Loucy (cell line): ENCODE data around the gene DEFB119.

Experiments used
- EZH2phosphoT487 ChIP-seq: fragments of 200-600 bp; IDR thresholded peaks from 2 replicates; pipeline ENCODE4 v1.6.1; 2018; ENCODE audit warnings: antibody characterized with exemption, mild to moderate bottlenecking, moderate library complexity, borderline replicate concordance
- TF ChIP-seq, protein P1 (sequence below): fragments of 200-600 bp; sonication (generic); conservative IDR thresholded peaks from 2 replicates; pipeline ENCODE4 v1.5.1; 2014; ENCODE audit warnings: mild to moderate bottlenecking, antibody characterized with exemption, low read length

DNA sequence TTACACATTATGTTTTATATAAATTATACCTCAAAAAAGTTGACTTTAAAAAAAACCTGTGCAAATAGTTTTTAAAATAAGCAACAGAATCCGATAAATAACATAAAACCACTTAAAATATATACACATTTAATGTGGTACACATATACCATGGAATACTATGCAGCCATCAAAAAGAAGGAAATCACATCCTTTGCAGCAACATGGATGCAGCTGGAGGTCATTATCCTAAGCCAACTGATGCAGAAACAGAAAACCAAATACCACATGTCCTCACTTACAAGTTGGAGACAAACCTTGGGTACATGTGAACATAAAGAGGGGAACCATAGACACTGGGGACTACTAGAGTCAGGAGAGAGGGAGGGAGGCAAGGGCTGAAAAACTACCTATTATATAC lies 19.6 kb upstream of the DEFB119 start:
- TF ChIP-seq, protein P1, sequence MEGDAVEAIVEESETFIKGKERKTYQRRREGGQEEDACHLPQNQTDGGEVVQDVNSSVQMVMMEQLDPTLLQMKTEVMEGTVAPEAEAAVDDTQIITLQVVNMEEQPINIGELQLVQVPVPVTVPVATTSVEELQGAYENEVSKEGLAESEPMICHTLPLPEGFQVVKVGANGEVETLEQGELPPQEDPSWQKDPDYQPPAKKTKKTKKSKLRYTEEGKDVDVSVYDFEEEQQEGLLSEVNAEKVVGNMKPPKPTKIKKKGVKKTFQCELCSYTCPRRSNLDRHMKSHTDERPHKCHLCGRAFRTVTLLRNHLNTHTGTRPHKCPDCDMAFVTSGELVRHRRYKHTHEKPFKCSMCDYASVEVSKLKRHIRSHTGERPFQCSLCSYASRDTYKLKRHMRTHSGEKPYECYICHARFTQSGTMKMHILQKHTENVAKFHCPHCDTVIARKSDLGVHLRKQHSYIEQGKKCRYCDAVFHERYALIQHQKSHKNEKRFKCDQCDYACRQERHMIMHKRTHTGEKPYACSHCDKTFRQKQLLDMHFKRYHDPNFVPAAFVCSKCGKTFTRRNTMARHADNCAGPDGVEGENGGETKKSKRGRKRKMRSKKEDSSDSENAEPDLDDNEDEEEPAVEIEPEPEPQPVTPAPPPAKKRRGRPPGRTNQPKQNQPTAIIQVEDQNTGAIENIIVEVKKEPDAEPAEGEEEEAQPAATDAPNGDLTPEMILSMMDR, result no peak
- no peak for TF ChIP-seq EZH2phosphoT487
